ENCODE results near the gene FAM83E.

The FAM83E gene

DNA sequence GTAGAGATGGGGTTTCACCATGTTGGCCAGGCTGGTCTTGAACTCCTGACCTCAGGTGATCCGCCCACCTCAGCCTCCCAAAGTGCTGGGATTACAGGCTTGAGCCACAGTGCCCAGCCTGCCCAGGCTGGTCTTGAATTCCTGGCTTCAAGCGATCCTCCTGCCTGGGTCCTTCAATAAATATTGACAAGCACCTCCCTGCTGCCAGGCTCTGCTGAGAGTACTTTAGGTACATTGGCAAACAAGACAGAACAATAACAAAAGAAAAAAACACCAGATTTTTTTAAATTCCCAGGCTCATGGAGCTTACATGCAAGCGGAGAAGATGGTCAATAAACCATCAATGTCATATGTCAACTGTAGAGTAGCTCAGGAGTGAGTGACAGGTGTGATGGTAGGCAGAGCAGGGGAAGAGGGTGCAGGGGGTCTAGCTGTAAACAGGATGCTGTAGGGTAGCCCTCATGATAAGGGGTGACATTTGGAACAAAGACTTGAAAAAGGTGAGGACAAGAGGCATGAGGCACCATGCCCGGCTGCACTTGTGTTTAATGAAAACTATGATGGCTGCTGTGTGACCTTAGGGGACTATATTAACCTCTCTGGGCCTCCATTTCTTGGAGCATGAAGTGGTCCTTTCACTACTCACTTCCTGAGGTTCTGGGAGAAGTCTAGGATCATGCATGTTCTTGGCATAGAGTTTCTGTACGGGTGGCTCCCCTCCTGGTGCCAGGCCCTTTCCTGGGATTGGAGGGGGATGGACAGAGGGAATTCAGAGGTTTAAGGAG, 43.3 kb downstream of the FAM83E start:
- DNase-seq = no peak

DNA sequence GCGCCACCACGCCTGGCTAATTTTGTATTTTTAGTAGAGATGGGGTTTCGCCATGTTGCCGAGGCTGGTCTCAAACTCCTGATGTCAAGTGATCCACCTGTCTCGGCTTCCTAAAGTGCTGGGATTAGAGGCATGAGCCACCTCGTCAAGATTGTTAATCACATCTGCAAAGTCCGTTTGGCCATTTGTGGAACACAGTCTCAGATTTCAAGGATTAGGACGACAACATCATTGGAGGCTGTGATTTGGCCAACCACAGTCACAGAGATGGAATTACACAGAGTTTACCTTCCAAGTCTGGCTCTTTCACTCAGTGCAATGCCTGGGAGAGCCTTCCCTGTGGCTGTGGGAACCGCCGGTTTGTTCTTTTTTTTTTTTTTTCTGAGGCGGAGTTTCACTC, 45.1 kb downstream of the FAM83E start:
- DNase-seq = no peak

DNA sequence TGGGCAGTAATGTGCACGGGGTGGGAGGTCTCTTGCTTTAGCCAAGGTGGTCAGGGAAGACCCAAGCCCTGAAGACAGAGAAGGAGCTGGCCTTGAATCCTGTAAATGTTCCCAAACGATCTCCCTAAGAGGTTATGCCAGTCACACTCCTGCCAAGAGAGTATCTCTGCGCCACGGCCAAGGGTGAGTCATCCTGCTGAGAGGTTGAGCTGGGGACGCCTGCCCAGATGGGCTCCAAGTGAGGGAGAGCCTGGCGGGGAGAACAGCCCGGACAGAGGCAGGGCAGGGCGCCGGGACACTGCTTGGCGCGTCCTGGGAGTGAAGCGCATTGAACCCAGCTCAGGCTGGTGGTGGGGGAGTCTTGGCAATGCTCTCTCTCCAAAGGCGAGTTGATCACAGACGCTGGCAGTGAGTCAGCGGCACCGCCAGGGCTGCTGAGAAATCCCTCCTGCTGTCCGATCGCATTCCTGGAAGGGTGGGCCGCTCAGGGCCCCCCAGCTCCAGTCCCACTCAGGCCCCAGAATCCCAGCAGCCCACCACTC, 46.5 kb downstream of the FAM83E start:
- DNase-seq = no peak

DNA sequence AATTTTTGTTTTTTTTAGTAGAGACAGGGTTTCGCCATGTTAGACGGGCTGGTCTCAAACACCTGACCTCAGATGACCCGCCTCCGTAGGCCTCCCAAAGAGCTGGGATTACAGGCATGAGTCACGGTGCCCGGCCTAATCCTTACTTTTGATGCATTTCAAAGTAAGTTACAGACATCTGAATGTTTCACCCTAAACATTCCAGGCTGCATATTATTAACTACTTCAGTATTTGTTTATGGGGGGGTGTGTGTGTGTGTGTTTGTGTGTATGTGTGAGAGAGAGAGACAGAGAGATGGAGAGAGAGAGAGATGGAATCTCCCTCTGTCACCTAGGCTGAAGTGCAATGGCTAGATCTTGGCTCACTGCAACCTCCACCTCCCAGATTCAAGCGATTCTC, 49.8 kb downstream of the FAM83E start:
- DNase-seq = no peak
